Right ventricle myocardium inferior (tissue), 1 donor: ENCODE measurements around the gene CDK11B. TPM values are rescaled to one million over a fixed set of nuclear protein-coding genes. Genes with fewer than 3 reads are reported as not detected.

ENCODE experiments used
- ATAC-seq: fragments of 200-7000 bp; cut with Tn5 transposase; one replicate; pipeline ENCODE4 v1.9.1; 2020; ENCODE audit warnings: mild to moderate bottlenecking, moderate library complexity
- DNase-seq: peaks from one replicate; pipeline ENCODE4 v3.0.0; 2021; ENCODE audit errors: missing footprints
- intact Hi-C: fragments of 100-400 bp; cut with DNase I; formaldehyde crosslinking; loops from one replicate; pipeline ENCODE4 v1.11.0; 2022
- total RNA-seq: library from RNA; stranded (reverse); fragmentation: NEBNext Ultra II Directional; extraction: Animal tissue kit (Norgen Biotek cat#: 25700); gene quantifications from one replicate; pipeline ENCODE4 v1.2.1, GENCODE V29; 2021
- donor health status: DM: no; HTN: yes; CAD: no; lungs with severe emphysema.

Gene CDK11B
- total RNA-seq, 1 donor from 2014 or later: 24.0 TPM

- intact Hi-C loops: no loop called here
- DNase-seq (no peak), ATAC-seq (no peak)
Observed at GRCh38 chr1:1594602-1595260, 64.1 kb downstream of the CDK11B start.

GRCh38 chr1:1593834-1594601 lies 64.8 kb downstream of the CDK11B start:
- DNase-seq (no peak), ATAC-seq (no peak)
- intact Hi-C loops: no loop called here

- ATAC-seq: no peak
Observed at GRCh38 chr1:1591452-1591851, 67.4 kb downstream of the CDK11B start.

More at GRCh38 chr1:1591452-1591851, 67.4 kb downstream of the CDK11B start:
- DNase-seq: no peak
- intact Hi-C loops: no loop called here

Other genes starting within 250 kb of the CDK11B start
- gene ANKRD65, start 237.7 kb downstream of the CDK11B start, total RNA-seq: 3.0 TPM
- 20.5 TPM for gene VWA1, start 223.3 kb downstream of the CDK11B start, total RNA-seq
- gene ATAD3C, start 209.3 kb downstream of the CDK11B start, total RNA-seq: 1.8 TPM
- 9.0 TPM for gene ATAD3B, start 187.2 kb downstream of the CDK11B start, total RNA-seq
- 17.9 TPM for gene ATAD3A, start 146.8 kb downstream of the CDK11B start, total RNA-seq
- gene TMEM240, start 118.4 kb downstream of the CDK11B start, total RNA-seq: 6.9 TPM
- 116 TPM for gene SSU72, start 84.1 kb downstream of the CDK11B start, total RNA-seq
- 3.0 TPM for gene FNDC10, start 58.9 kb downstream of the CDK11B start, total RNA-seq
- 103 TPM for gene MIB2, start 43.5 kb downstream of the CDK11B start, total RNA-seq
- 36.2 TPM for gene MMP23B, start 26.8 kb downstream of the CDK11B start, total RNA-seq
- gene SLC35E2B, start 33.8 kb upstream of the CDK11B start, total RNA-seq: 20.3 TPM
- gene CDK11A, start 65.4 kb upstream of the CDK11B start, total RNA-seq: 20.8 TPM
- gene NADK, start 119.5 kb upstream of the CDK11B start, total RNA-seq: 26.9 TPM
- 182 TPM for gene GNB1, start 232.1 kb upstream of the CDK11B start, total RNA-seq